ENCODE results near the gene DUSP6.

The DUSP6 gene

GRCh38 chr12:89386138-89386537 is 33.8 kb upstream of the DUSP6 start:
- no peak overlapping the region for H2AFZ ChIP-seq (ENCODE audit: low read length, unreplicated experiment)
- H3K27ac ChIP-seq (ENCODE audit: low read depth, low read length), result no peak overlapping the region
- no peaks in the 10 kb centered on the region for H3K36me3 ChIP-seq (ENCODE audit: insufficient read depth, low read length)
- no peaks in the 10 kb centered on the region for H3K79me2 ChIP-seq (ENCODE audit: control insufficient read depth, insufficient read depth, low read length, unreplicated experiment)
- no peaks in the 10 kb centered on the region for H3K27me3 ChIP-seq (ENCODE audit: insufficient read depth, low read length)
- H3K4me1 ChIP-seq (ENCODE audit: control insufficient read depth, insufficient read depth, low read length, unreplicated experiment), result peaks cover 47% of the 10 kb centered on the region
- no peak overlapping the region for H3K4me3 ChIP-seq (ENCODE audit: low read depth, low read length)

DNA sequence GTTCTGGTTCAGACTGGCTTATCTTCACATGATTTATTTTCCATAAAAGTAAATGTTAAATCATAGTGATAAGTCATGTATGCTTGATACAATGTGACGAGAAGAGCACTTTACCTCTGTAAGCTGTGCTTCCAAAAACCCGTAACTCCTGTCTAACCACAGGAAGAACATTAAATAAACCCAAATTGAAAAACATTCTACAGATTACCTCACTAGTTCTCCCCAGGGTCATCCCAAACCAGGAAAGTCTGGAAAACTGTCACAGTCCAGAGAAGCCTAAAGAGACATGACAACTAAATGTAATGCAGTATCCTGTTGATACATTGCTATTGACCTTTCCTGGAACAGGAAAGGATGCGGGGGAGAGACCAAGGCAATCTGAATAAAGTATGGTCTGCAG is 32.5 kb upstream of the DUSP6 start:
- Histone ChIP-seq H3K4me3 (ENCODE audit: low read depth, low read length) (no peak overlapping the region), H3K79me2 (ENCODE audit: control insufficient read depth, insufficient read depth, low read length, unreplicated experiment) (no peaks in the 10 kb centered on the region), H3K27me3 (ENCODE audit: insufficient read depth, low read length) (no peaks in the 10 kb centered on the region), H2AFZ (ENCODE audit: low read length, unreplicated experiment) (no peak overlapping the region), H3K4me1 (ENCODE audit: control insufficient read depth, insufficient read depth, low read length, unreplicated experiment) (peaks cover 33% of the 10 kb centered on the region), H3K36me3 (ENCODE audit: insufficient read depth, low read length) (no peaks in the 10 kb centered on the region), H3K27ac (ENCODE audit: low read depth, low read length) (peak overlapping the region; percentile 64)

DNA sequence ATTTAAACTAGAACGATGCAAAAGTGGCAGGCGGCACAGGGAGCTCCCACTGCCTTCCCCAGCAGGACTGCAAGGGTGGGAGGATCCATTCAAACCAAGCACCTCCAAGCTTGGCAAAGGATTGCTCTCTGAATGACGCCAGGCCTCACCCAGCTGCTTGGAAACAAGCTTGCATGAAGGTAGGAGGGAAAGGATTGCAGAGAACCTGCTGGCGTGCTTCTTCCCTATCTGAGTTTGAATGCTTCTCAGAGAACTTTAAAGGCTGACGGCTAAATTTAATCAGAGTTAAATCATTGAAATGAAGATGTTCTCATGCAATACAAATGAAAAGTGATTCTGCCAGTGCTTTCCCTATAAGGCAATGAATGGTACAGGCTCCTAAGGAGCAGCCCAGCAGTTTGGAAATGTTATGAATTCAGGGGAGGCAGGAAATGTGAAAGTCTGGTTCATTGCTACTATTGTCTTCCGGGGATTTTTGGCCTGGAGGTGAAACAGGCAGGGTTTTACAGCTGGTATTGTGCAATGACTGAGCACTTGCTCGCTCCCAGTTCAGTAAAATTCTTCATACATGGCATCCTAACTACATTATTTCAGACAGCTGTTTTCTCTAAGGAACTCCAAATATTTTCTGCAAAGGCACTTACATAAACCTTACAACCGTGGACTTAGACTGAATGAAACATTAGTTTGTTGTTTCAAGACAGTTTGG is 31.9 kb upstream of the DUSP6 start:
- peaks cover 31% of the 10 kb centered on the region for H3K4me1 ChIP-seq (ENCODE audit: control insufficient read depth, insufficient read depth, low read length, unreplicated experiment)
- peak overlapping the region; percentile 64 for H3K27ac ChIP-seq (ENCODE audit: low read depth, low read length)
- H3K27me3 ChIP-seq (ENCODE audit: insufficient read depth, low read length), result no peaks in the 10 kb centered on the region
- H2AFZ ChIP-seq (ENCODE audit: low read length, unreplicated experiment), result peak overlapping the region; percentile 20
- no peak overlapping the region for H3K4me3 ChIP-seq (ENCODE audit: low read depth, low read length)
- H3K79me2 ChIP-seq (ENCODE audit: control insufficient read depth, insufficient read depth, low read length, unreplicated experiment), result no peaks in the 10 kb centered on the region
- H3K36me3 ChIP-seq (ENCODE audit: insufficient read depth, low read length), result no peaks in the 10 kb centered on the region

DNA sequence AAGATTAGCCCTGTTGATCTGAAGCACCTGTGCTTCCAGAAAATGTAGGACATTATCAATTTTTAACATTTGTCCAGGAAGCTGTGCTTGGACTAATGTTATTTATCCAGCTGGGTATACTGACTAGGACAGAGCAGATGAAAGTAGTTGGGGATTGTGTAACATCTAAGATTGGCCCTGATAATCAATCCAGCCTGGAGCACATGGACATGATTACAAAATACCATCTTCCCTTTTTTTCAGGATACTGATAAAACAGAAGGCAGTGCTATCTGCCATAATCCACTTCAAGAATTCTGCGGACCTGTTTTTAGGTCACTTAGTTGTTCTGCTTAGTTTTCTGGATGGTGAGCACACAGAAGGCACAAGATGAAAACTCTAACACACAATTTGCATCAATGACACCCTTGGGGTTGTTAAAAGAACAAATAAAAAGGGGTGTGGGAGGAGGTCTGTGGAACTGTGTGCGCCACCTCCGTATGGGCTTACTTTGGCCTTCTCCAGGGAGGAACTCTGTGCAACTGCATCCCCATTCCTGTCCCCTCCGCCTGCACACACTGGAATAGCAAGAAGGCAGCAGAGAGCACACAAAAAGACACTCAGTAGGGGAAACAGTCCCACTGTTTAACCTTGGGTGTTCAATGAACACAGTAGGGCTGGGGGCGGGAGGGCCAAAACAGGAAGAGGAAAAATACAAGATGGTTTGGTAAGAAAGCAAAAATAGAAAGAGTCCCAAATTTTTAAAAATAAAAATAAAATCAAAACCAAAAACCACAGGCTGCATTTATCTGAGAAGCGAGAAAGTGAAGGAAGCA is 31.1 kb upstream of the DUSP6 start:
- Histone ChIP-seq H3K4me1 (ENCODE audit: control insufficient read depth, insufficient read depth, low read length, unreplicated experiment) (peaks cover 31% of the 10 kb centered on the region), H3K4me3 (ENCODE audit: low read depth, low read length) (no peak overlapping the region), H3K79me2 (ENCODE audit: control insufficient read depth, insufficient read depth, low read length, unreplicated experiment) (no peaks in the 10 kb centered on the region), H3K36me3 (ENCODE audit: insufficient read depth, low read length) (no peaks in the 10 kb centered on the region), H3K27ac (ENCODE audit: low read depth, low read length) (peak overlapping the region; percentile 64; the same call in 1 of the 2 replicates), H3K27me3 (ENCODE audit: insufficient read depth, low read length) (no peaks in the 10 kb centered on the region), H2AFZ (ENCODE audit: low read length, unreplicated experiment) (no peak overlapping the region)

- Histone ChIP-seq H3K27ac (ENCODE audit: low read depth, low read length) (no peak overlapping the region), H2AFZ (ENCODE audit: low read length, unreplicated experiment) (no peak overlapping the region), H3K4me3 (ENCODE audit: low read depth, low read length) (no peak overlapping the region), H3K4me1 (ENCODE audit: control insufficient read depth, insufficient read depth, low read length, unreplicated experiment) (peaks cover 31% of the 10 kb centered on the region), H3K27me3 (ENCODE audit: insufficient read depth, low read length) (no peaks in the 10 kb centered on the region), H3K36me3 (ENCODE audit: insufficient read depth, low read length) (no peaks in the 10 kb centered on the region), H3K79me2 (ENCODE audit: control insufficient read depth, insufficient read depth, low read length, unreplicated experiment) (no peaks in the 10 kb centered on the region)
These were observed 30.0 kb upstream of the DUSP6 start for GRCh38 chr12:89382328-89382727.

DNA sequence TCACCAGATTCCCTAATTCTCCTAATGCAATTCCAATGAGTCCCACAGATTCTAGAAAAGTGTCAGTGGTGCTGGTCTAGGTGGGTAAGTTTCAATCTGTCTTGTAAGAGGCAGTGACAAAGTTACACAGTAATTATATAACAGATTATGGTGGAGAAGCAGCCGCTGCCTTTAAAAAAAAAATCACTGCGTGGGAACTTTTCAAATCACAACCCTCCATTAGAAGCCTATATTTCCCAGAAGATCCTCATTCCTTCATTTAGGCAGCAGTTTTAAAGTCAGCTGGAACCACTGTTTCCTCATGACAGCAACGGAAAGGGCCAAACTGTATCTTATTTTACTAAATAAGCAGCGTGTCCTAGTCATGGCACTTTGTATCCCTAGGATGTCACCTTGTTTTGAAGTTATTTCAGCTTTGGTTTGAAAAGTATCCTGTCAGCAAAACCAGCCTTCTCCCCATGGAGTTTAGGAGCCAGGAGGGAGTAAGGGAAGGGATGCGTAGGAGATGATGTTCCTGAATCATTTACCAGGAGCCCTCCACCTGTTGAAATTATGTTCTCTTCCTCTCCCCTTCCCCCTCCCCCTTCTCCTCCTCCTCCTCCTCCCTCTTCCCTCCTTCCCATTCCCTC is 27.7 kb upstream of the DUSP6 start:
- no peak overlapping the region for H3K4me3 ChIP-seq (ENCODE audit: low read depth, low read length)
- H3K27me3 ChIP-seq (ENCODE audit: insufficient read depth, low read length), result no peaks in the 10 kb centered on the region
- H2AFZ ChIP-seq (ENCODE audit: low read length, unreplicated experiment), result no peak overlapping the region
- H3K4me1 ChIP-seq (ENCODE audit: control insufficient read depth, insufficient read depth, low read length, unreplicated experiment), result peaks cover 38% of the 10 kb centered on the region
- H3K27ac ChIP-seq (ENCODE audit: low read depth, low read length), result no peak overlapping the region
- no peaks in the 10 kb centered on the region for H3K79me2 ChIP-seq (ENCODE audit: control insufficient read depth, insufficient read depth, low read length, unreplicated experiment)
- no peaks in the 10 kb centered on the region for H3K36me3 ChIP-seq (ENCODE audit: insufficient read depth, low read length)

- no peaks in the 10 kb centered on the region for H3K79me2 ChIP-seq (ENCODE audit: control insufficient read depth, insufficient read depth, low read length, unreplicated experiment)
- no peak overlapping the region for H3K27ac ChIP-seq (ENCODE audit: low read depth, low read length)
- no peaks in the 10 kb centered on the region for H3K36me3 ChIP-seq (ENCODE audit: insufficient read depth, low read length)
- H3K4me1 ChIP-seq (ENCODE audit: control insufficient read depth, insufficient read depth, low read length, unreplicated experiment), result peaks cover 38% of the 10 kb centered on the region
- no peak overlapping the region for H2AFZ ChIP-seq (ENCODE audit: low read length, unreplicated experiment)
- no peaks in the 10 kb centered on the region for H3K27me3 ChIP-seq (ENCODE audit: insufficient read depth, low read length)
- no peak overlapping the region for H3K4me3 ChIP-seq (ENCODE audit: low read depth, low read length)
These were observed 27.0 kb upstream of the DUSP6 start for GRCh38 chr12:89379148-89379838.

DNA sequence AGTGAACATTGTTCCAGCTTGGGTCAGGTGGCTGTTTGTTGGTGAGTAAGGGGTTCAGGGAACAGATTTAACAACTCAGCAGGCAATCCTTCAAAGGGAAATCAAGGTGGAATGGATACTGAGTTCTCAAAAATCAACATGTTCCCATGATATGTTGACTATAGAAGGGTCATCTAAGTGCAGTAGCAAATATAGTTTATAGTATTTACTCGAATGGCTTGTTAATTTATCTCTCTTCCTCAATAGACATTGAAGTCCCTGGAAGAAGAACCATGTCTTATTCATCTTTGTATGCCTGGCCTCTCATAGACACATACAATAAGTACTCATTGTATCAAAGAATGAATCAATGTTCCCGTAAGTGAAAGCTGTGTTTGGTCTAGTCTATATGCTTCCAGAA is 24.5 kb upstream of the DUSP6 start:
- no peaks in the 10 kb centered on the region for H3K27me3 ChIP-seq (ENCODE audit: insufficient read depth, low read length)
- peak overlapping the region; percentile 94 for H3K27ac ChIP-seq (ENCODE audit: low read depth, low read length)
- H3K4me3 ChIP-seq (ENCODE audit: low read depth, low read length), result no peak overlapping the region
- no peaks in the 10 kb centered on the region for H3K79me2 ChIP-seq (ENCODE audit: control insufficient read depth, insufficient read depth, low read length, unreplicated experiment)
- H2AFZ ChIP-seq (ENCODE audit: low read length, unreplicated experiment), result no peak overlapping the region
- peaks cover 42% of the 10 kb centered on the region for H3K4me1 ChIP-seq (ENCODE audit: control insufficient read depth, insufficient read depth, low read length, unreplicated experiment)
- no peaks in the 10 kb centered on the region for H3K36me3 ChIP-seq (ENCODE audit: insufficient read depth, low read length)

GRCh38 chr12:89376202-89376529 is 23.9 kb upstream of the DUSP6 start:
- Histone ChIP-seq H3K36me3 (ENCODE audit: insufficient read depth, low read length) (no peaks in the 10 kb centered on the region), H3K4me1 (ENCODE audit: control insufficient read depth, insufficient read depth, low read length, unreplicated experiment) (peaks cover 48% of the 10 kb centered on the region), H2AFZ (ENCODE audit: low read length, unreplicated experiment) (no peak overlapping the region), H3K27me3 (ENCODE audit: insufficient read depth, low read length) (no peaks in the 10 kb centered on the region), H3K79me2 (ENCODE audit: control insufficient read depth, insufficient read depth, low read length, unreplicated experiment) (no peaks in the 10 kb centered on the region), H3K4me3 (ENCODE audit: low read depth, low read length) (no peak overlapping the region), H3K27ac (ENCODE audit: low read depth, low read length) (peak overlapping the region; percentile 94)

DNA sequence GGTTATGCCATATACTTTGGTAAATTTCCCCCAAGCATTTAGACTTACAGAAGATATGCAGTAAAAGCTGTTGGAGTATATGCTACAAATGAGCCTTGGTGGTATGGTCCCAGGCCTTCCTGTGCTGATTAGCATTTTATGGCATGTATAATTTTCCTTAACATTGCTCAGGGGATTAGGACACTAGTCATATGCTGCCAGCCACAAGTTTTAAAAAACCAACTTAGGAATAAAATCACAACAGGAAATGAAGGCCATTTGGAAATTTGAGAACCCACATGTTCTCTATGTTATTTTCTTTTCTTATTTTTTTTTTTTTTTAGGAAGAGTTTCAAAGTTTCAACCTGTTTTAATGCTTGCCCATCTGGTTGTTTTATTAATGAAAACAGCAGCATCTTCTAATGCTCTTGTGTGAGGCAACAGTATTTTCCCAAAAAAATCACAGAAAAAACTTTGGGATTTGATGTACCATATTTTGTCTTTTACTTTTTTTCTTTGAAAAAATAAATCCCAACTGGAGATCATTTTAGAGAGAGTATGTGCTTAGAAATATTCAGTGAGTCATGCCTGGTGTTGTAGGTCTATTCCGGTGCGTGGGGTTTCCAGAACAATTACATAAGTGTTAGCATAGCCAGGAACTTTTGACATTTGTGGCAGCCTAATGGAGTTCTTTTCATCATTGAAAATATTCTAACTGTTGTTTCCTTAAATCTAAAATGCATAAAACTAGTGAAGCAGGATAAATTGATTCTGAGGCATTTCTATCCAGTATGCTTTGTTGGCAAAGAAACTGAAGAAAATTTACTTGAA is 21.7 kb upstream of the DUSP6 start:
- H3K27me3 ChIP-seq (ENCODE audit: insufficient read depth, low read length), result no peaks in the 10 kb centered on the region
- H3K79me2 ChIP-seq (ENCODE audit: control insufficient read depth, insufficient read depth, low read length, unreplicated experiment), result no peaks in the 10 kb centered on the region
- H3K27ac ChIP-seq (ENCODE audit: low read depth, low read length), result peak overlapping the region; percentile 94
- peak overlapping the region; percentile 28 for H3K4me3 ChIP-seq (ENCODE audit: low read depth, low read length)
- H3K36me3 ChIP-seq (ENCODE audit: insufficient read depth, low read length), result no peaks in the 10 kb centered on the region
- peaks cover 60% of the 10 kb centered on the region for H3K4me1 ChIP-seq (ENCODE audit: control insufficient read depth, insufficient read depth, low read length, unreplicated experiment)
- H2AFZ ChIP-seq (ENCODE audit: low read length, unreplicated experiment), result no peak overlapping the region
